Measurements from ENCODE around the gene PGPEP1. TPM values are rescaled to one million over a fixed set of nuclear protein-coding genes. Genes with fewer than 3 reads are reported as not detected.
A peak's percentile ranks its signal among the peaks of the same experiment; 100 is the strongest.

PGPEP1 gene
- total RNA-seq, 1 donor from 2014 or later: 5.6 TPM

- CTCF ChIA-PET: interaction anchor here (2.3 kb wide), 1 partner anchor 18 kb away, joined by 9 read pairs; no protein-coding TSS in a partner anchor
- H3K9me3 Mint-ChIP-seq: no peaks in the 10 kb centered on the region
- ATAC-seq (ENCODE audit: low read depth): no peak
Measured at GRCh38 chr19:18297308-18297707, 43.1 kb upstream of the PGPEP1 start.

GRCh38 chr19:18298601-18299000 is 41.8 kb upstream of the PGPEP1 start:
- DNase-seq (no peak), ATAC-seq (ENCODE audit: low read depth) (no peak)
- Mint-ChIP-seq H3K27ac (no peak overlapping the region), H3K4me3 (no peak overlapping the region), H3K27me3 (no peaks in the 10 kb centered on the region), H3K36me3 (ENCODE audit: low read depth) (no peaks in the 10 kb centered on the region), H3K9me3 (no peaks in the 10 kb centered on the region), H3K4me1 (peaks cover 32% of the 10 kb centered on the region)
- intact Hi-C loops (cut with micrococcal nuclease): no loop called here
- CTCF ChIA-PET: no interaction called here
- POLR2A ChIA-PET: interaction anchor here (0.6 to 4.6 kb wide), 5 partner anchors 8 to 1072 kb away, joined by 3 to 37 read pairs (median 5); partner anchors contain the start of genes JUND and OCEL1
- no peak for TF ChIP-seq CTCF (IDR thresholded peaks at IDR 0.05)

More at GRCh38 chr19:18297308-18297707, 43.1 kb upstream of the PGPEP1 start:
- Mint-ChIP-seq H3K4me1 (peaks cover 33% of the 10 kb centered on the region), H3K36me3 (ENCODE audit: low read depth) (no peaks in the 10 kb centered on the region), H3K4me3 (no peak overlapping the region), H3K27ac (no peak overlapping the region), H3K27me3 (no peaks in the 10 kb centered on the region)
- POLR2A ChIA-PET: interaction anchor here (1.1 to 4.6 kb wide), 5 partner anchors 8 to 26 kb away, joined by 3 to 37 read pairs (median 4); partner anchors contain the start of genes JUND and LSM4
- no peak for TF ChIP-seq CTCF (IDR thresholded peaks at IDR 0.05)
- DNase-seq: no peak
- intact Hi-C loops (cut with micrococcal nuclease): no loop called here

GRCh38 chr19:18299654-18300053 is 40.7 kb upstream of the PGPEP1 start:
- no peak overlapping the region for H3K4me3 Mint-ChIP-seq
- TF ChIP-seq CTCF (IDR thresholded peaks at IDR 0.05): no peak
- H3K27me3 Mint-ChIP-seq: no peaks in the 10 kb centered on the region
- ATAC-seq (ENCODE audit: low read depth) (no peak), DNase-seq (no peak)
- H3K4me1 Mint-ChIP-seq: peaks cover 31% of the 10 kb centered on the region
- ChIA-PET CTCF (interaction anchor here (0.9 kb wide), 1 partner anchor 20 kb away, joined by 3 read pairs; no protein-coding TSS in a partner anchor), POLR2A (interaction anchor here (0.9 to 6.8 kb wide), 3 partner anchors 9 to 21 kb away, joined by 4 to 533 read pairs (median 37); partner anchors contain the start of gene JUND)
- H3K9me3 Mint-ChIP-seq: no peaks in the 10 kb centered on the region
- intact Hi-C loops (cut with micrococcal nuclease): no loop called here
- H3K36me3 Mint-ChIP-seq (ENCODE audit: low read depth): no peaks in the 10 kb centered on the region
- H3K27ac Mint-ChIP-seq: no peak overlapping the region

GRCh38 chr19:18300930-18301717 is 39.3 kb upstream of the PGPEP1 start:
- H3K4me3 Mint-ChIP-seq: no peak overlapping the region
- H3K27me3 Mint-ChIP-seq: no peaks in the 10 kb centered on the region
- CTCF ChIA-PET: interaction anchor here (5.2 kb wide), 1 partner anchor 21 kb away, joined by 100 read pairs; the partner anchor contains the start of gene JUND

More at GRCh38 chr19:18300930-18301717, 39.3 kb upstream of the PGPEP1 start:
- peak overlapping the region; percentile 74 for H3K27ac Mint-ChIP-seq
- DNase-seq: no peak
- POLR2A ChIA-PET: interaction anchor here (0.6 to 6.8 kb wide), 3 partner anchors 11 to 108 kb away, joined by 10 to 669 read pairs (median 533); partner anchors contain the start of gene JUND
- no peak for ATAC-seq (ENCODE audit: low read depth)
- no peaks in the 10 kb centered on the region for H3K9me3 Mint-ChIP-seq
- TF ChIP-seq CTCF (IDR thresholded peaks at IDR 0.05): no peak
- peaks cover 41% of the 10 kb centered on the region for H3K4me1 Mint-ChIP-seq
- no peaks in the 10 kb centered on the region for H3K36me3 Mint-ChIP-seq (ENCODE audit: low read depth)
- intact Hi-C loops (cut with micrococcal nuclease): no loop called here

All from activated B cell treated with CpG ODN at 0.5 μM for 24 hours (primary cell).